Trophoblast cell (in vitro differentiated cells and primary cell): ENCODE data around the gene KRTAP9-7.

Experiments
- DNase-seq, 2 donors: peaks; one replicate each; pipeline ENCODE4 v3.0.0-alpha.2; 2016
- H2AFZ ChIP-seq: 2 replicates; pipeline ENCODE4 v1.6.1; 2013; ENCODE audit warnings: low read length, moderate library complexity, mild to moderate bottlenecking; ENCODE audit not compliant: insufficient read depth, poor library complexity
- H2AK5ac ChIP-seq: 2 replicates; pipeline ENCODE4 v1.6.1; 2013; ENCODE audit warnings: mild to moderate bottlenecking, low read length
- H2BK120ac ChIP-seq: 2 replicates; pipeline ENCODE4 v1.6.1; 2013; ENCODE audit warnings: low read length, mild to moderate bottlenecking, moderate library complexity; ENCODE audit not compliant: insufficient read depth, poor library complexity
- H2BK12ac ChIP-seq: 2 replicates; pipeline ENCODE4 v1.6.1; 2013; ENCODE audit warnings: mild to moderate bottlenecking, low read length, moderate library complexity
- H2BK5ac ChIP-seq: 2 replicates; pipeline ENCODE4 v1.6.1; 2013; ENCODE audit warnings: low read length, low read depth, moderate library complexity, mild to moderate bottlenecking; ENCODE audit not compliant: poor library complexity
- H3K14ac ChIP-seq: 2 replicates; pipeline ENCODE4 v1.6.1; 2013; ENCODE audit warnings: mild to moderate bottlenecking, low read length
- H3K18ac ChIP-seq: 2 replicates; pipeline ENCODE4 v1.6.1; 2013; ENCODE audit warnings: mild to moderate bottlenecking, low read length
- H3K23ac ChIP-seq: 2 replicates; pipeline ENCODE4 v1.6.1; 2013; ENCODE audit warnings: low read length
- H3K27ac ChIP-seq: 2 replicates; pipeline ENCODE4 v1.5.1; 2013; ENCODE audit warnings: low read depth, mild to moderate bottlenecking, inconsistent platforms, low read length, moderate library complexity
- H3K27me3 ChIP-seq: 2 replicates; pipeline ENCODE4 v1.6.1; 2013; ENCODE audit warnings: inconsistent platforms, mild to moderate bottlenecking, low read length, moderate library complexity; ENCODE audit not compliant: insufficient read depth
- H3K36me3 ChIP-seq, 2 experiments: 1 replicate in 1 of 2; 2 replicates in 1 of 2; pipeline ENCODE4 v1.6.1; 2013; ENCODE audit warnings: low read length in 2 of 2, mild to moderate bottlenecking in 2 of 2, moderate library complexity in 1 of 2; ENCODE audit not compliant: insufficient read depth in 2 of 2, control insufficient read depth in 1 of 2
- H3K4ac ChIP-seq: 2 replicates; pipeline ENCODE4 v1.6.1; 2013; ENCODE audit warnings: low read depth, mild to moderate bottlenecking, low read length, moderate library complexity
- H3K4me1 ChIP-seq, 2 experiments: 1 replicate in 1 of 2; 2 replicates in 1 of 2; pipeline ENCODE4 v1.6.1; 2013; ENCODE audit warnings: low read length in 2 of 2, mild to moderate bottlenecking in 2 of 2, moderate library complexity in 1 of 2; ENCODE audit not compliant: insufficient read depth in 2 of 2, control insufficient read depth in 1 of 2
- H3K4me2 ChIP-seq: 2 replicates; pipeline ENCODE4 v1.6.1; 2013; ENCODE audit warnings: inconsistent platforms, mild to moderate bottlenecking, low read length, moderate library complexity
- H3K4me3 ChIP-seq: 2 replicates; pipeline ENCODE4 v1.5.1; 2013; ENCODE audit warnings: mild to moderate bottlenecking, low read depth, low read length, inconsistent platforms
- H3K79me1 ChIP-seq: one replicate; pipeline ENCODE4 v1.6.1; 2013; ENCODE audit warnings: low read length
- H3K79me2 ChIP-seq: 2 replicates; pipeline ENCODE4 v1.6.1; 2013; ENCODE audit warnings: low read length, mild to moderate bottlenecking; ENCODE audit not compliant: control insufficient read depth, insufficient read depth, poor library complexity
- H3K9ac ChIP-seq: 2 replicates; pipeline ENCODE4 v1.6.1; 2013; ENCODE audit warnings: mild to moderate bottlenecking, low read length
- H3K9me3 ChIP-seq: 2 replicates; pipeline ENCODE4 v1.6.1; 2013; ENCODE audit warnings: low read depth, mild to moderate bottlenecking, control low read depth, inconsistent platforms, low read length; ENCODE audit not compliant: insufficient read depth
- H4K12ac ChIP-seq: 2 replicates; pipeline ENCODE4 v1.6.1; 2013; ENCODE audit warnings: low read depth, mild to moderate bottlenecking, low read length, moderate library complexity
- H4K8ac ChIP-seq: 2 replicates; pipeline ENCODE4 v1.6.1; 2013; ENCODE audit warnings: low read depth, mild to moderate bottlenecking, low read length, moderate library complexity
- H4K91ac ChIP-seq: one replicate; pipeline ENCODE4 v1.6.1; 2013; ENCODE audit warnings: low read depth, mild to moderate bottlenecking, low read length, moderate library complexity
- WGBS: extraction: QIAGEN DNeasy Blood & Tissue Kit; methylation state at CpG from one replicate; pipeline ENCODE4 v1.1.7; 2013; ENCODE audit warnings: missing lambda C conversion rate; ENCODE audit not compliant: insufficient read length, insufficient coverage; ENCODE audit errors: extremely low coverage; 5-methylcytosine and 5-hydroxymethylcytosine counted together

The KRTAP9-7 gene

DNA sequence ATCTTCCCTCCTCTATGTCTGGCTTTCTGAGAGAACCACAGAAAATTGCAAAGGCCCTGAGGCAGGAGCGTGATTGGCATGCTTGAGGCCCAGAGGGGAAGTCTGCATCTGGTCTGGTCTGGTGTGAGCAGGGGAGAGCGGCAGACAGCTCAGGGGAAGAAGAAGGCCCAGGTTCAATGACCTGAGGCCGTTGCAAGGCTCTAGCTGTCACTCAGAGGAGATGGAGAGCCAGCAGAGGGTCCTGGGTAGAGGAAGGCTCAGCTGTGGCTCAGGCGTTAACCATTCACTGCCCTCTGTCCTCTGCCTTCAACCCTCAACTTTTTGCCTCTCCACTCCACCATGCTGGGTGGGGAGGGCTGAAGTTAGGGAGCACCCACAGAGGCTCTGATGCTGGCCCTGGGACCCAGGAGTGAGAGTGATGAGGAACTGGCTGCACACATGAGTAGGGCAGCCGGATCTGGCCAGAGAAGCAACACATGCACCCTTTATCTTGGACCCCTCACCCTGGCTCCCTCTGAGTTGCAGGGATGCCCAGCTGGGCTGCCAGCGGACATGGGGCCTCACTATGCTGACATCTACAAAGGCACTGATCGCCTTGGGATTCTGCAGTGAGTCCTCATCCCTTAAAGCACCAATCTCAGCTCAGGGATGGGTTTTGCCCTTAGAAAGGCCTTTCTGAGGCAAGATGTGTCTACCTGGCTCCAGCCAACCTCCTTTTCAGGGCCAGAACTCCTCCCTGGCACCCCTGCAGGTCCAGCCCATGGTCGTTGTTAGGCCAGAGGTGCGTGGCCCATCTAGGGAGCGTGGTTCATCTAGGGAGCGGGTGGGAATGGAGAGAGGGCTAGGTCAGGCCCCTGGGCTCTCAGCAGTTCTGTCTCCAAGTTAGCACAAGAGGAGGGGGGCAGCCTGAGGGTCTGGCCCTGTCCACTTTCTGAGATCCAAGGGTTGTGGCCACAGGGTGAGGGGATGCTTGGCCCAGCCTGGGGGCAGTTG is 47.7 kb downstream of the KRTAP9-7 start:
- Histone ChIP-seq H3K4ac (no peak overlapping the region), H2BK5ac (no peak overlapping the region), H3K4me2 (no peak overlapping the region), H2BK120ac (no peak overlapping the region), H3K4me1 (peaks cover 6 to 8% of the 10 kb centered on the region in 2 experiments), H3K36me3 (no peaks in the 10 kb centered on the region), H4K8ac (no peak overlapping the region), H3K4me3 (no peak overlapping the region), H3K23ac (no peak overlapping the region), H2AK5ac (peak overlapping the region; percentile 51), H3K79me2 (no peaks in the 10 kb centered on the region), H3K18ac (no peak overlapping the region), H3K27me3 (no peaks in the 10 kb centered on the region), H2BK12ac (peak overlapping the region; percentile 23), H3K9ac (no peak overlapping the region), H4K91ac (peak overlapping the region; percentile 5), H3K27ac (no peak overlapping the region), H3K79me1 (peaks cover 2% of the 10 kb centered on the region), H2AFZ (no peak overlapping the region), H4K12ac (no peak overlapping the region), H3K14ac (no peak overlapping the region), H3K9me3 (no peaks in the 10 kb centered on the region)
- WGBS, result no CpG with 5 or more reads among the region's 11 CpGs
- DNase-seq, result peak; percentile 79 to 89

DNA sequence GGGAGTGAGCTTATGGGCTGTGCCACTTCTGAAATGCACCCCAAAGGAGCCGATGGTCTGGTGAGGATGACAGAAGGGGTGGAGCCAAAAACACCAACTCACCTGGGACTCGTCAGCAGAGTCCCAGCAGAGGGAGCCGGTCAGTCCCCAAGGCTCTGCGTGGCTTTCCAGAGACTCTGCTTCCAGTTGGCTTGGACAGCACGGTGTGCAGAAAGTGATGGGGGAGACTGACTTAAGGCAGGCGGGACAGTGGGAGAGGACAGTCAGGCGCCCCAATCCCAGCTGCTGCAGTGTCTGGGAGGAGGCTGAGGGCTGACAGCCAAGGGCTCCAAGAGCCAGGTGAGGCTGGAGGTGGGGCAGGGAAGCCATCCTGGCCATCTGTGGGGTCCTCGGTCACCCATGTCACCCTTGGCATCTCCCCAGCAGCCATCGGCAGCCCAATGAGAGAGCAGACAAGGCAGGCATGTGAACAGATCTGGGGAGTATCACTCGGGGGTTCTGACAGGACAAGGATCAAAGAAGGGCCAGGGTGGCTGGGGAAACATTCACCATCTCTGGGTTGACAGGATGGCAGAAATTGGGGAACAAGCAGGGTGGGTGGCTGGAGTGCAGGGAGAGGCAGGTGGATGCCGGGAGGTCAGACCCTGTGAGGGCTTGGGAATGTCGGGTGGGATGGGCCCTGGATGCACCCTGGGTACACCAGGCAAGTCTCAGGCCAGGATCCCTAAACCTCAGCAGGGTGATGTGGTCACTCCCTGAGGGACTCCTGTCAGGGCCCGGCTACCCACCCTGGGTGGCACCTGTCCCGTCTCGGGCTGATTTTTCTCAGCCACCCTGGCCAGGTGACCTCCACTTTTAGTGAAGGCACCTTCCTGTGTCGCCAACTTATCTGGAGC is 48.9 kb downstream of the KRTAP9-7 start:
- H4K12ac ChIP-seq, result no peak overlapping the region
- no peak overlapping the region for H3K23ac ChIP-seq
- H3K79me1 ChIP-seq, result peaks cover 2% of the 10 kb centered on the region
- H2BK5ac ChIP-seq, result no peak overlapping the region
- H3K27ac ChIP-seq, result no peak overlapping the region
- peaks cover 6 to 8% of the 10 kb centered on the region in 2 experiments for H3K4me1 ChIP-seq
- H3K36me3 ChIP-seq, result no peaks in the 10 kb centered on the region
- no peak overlapping the region for H4K8ac ChIP-seq
- H3K9ac ChIP-seq, result no peak overlapping the region
- no peaks in the 10 kb centered on the region for H3K79me2 ChIP-seq
- no peak overlapping the region for H2BK120ac ChIP-seq
- no peak overlapping the region for H3K14ac ChIP-seq
- H2AFZ ChIP-seq, result no peak overlapping the region
- H3K4ac ChIP-seq, result no peak overlapping the region
- no peaks in the 10 kb centered on the region for H3K27me3 ChIP-seq
- H3K18ac ChIP-seq, result no peak overlapping the region
- no CpG with 5 or more reads among the region's 16 CpGs for WGBS
- no peaks in the 10 kb centered on the region for H3K9me3 ChIP-seq
- no peak overlapping the region for H3K4me2 ChIP-seq
- peak overlapping the region; percentile 3 for H2AK5ac ChIP-seq
- peak overlapping the region; percentile 33 for H2BK12ac ChIP-seq
- peak in 1 of 2 donors; percentile 48 for DNase-seq
- no peak overlapping the region for H3K4me3 ChIP-seq
- no peak overlapping the region for H4K91ac ChIP-seq

DNA sequence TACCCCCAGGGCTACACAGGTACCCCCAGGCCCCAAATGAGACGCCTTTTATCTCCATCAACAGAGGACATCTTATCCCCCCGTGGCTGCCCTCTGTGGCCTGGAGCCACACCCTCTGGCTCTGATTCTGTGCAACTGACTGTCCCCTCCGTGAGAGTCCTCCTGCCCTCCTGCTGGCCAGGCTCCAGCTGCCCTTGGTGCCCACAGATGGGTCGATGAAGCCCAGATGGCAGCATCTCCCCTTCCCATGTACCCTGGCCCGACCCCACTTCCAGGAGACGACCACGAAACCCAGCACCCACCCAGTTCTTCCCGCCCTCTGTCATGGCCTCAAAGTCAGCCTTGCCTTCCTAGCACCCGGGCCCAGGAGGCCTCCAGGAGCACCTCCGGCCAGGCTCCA is 49.6 kb downstream of the KRTAP9-7 start:
- Histone ChIP-seq H3K27ac (no peak overlapping the region), H4K91ac (no peak overlapping the region), H2AK5ac (no peak overlapping the region), H4K12ac (no peak overlapping the region), H3K18ac (no peak overlapping the region), H3K4me2 (no peak overlapping the region), H3K4me3 (no peak overlapping the region), H3K36me3 (no peaks in the 10 kb centered on the region), H2BK120ac (no peak overlapping the region), H3K27me3 (no peaks in the 10 kb centered on the region), H3K4me1 (peaks cover 6 to 8% of the 10 kb centered on the region in 2 experiments), H3K79me1 (peaks cover 2% of the 10 kb centered on the region), H3K9me3 (no peaks in the 10 kb centered on the region), H3K9ac (no peak overlapping the region), H3K14ac (no peak overlapping the region), H2BK5ac (no peak overlapping the region), H2BK12ac (no peak overlapping the region), H2AFZ (no peak overlapping the region), H3K79me2 (no peaks in the 10 kb centered on the region), H4K8ac (no peak overlapping the region), H3K4ac (no peak overlapping the region), H3K23ac (no peak overlapping the region)
- DNase-seq, result no peak
- no CpG with 5 or more reads among the region's 10 CpGs for WGBS

DNA sequence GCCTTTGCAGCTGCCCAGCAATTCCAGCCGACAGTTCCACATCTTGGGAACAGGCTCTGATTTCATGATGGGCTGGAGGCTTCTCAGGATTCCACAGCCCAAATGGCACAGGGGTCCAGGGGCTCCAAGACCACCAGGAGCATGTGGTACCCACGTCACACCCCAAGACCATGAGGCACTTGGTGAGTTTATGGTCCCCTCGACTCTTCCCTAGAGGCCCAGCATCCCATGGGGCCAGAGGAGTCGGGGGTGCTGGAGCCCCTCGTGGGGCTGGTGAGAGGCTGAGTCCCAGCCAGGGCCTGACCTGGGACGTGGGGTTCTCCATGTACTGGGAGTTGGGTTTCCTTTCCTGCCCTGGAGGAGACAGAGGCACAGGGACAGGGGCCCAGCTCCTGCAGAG is 50.1 kb downstream of the KRTAP9-7 start:
- Histone ChIP-seq H3K23ac (no peak overlapping the region), H4K91ac (no peak overlapping the region), H4K12ac (no peak overlapping the region), H3K14ac (no peak overlapping the region), H3K4me1 (peaks cover 6 to 8% of the 10 kb centered on the region in 2 experiments), H2AFZ (no peak overlapping the region), H3K27ac (no peak overlapping the region), H3K4me2 (no peak overlapping the region), H4K8ac (no peak overlapping the region), H3K9ac (no peak overlapping the region), H2BK5ac (no peak overlapping the region), H3K4ac (no peak overlapping the region), H2AK5ac (no peak overlapping the region), H3K36me3 (no peaks in the 10 kb centered on the region), H3K79me1 (peaks cover 2% of the 10 kb centered on the region), H3K79me2 (no peaks in the 10 kb centered on the region), H2BK12ac (no peak overlapping the region), H3K4me3 (no peak overlapping the region), H3K18ac (no peak overlapping the region), H2BK120ac (no peak overlapping the region), H3K9me3 (no peaks in the 10 kb centered on the region), H3K27me3 (no peaks in the 10 kb centered on the region)
- no CpG with 5 or more reads among the region's 6 CpGs for WGBS
- DNase-seq, result no peak
